SJSA1 (cell line): ENCODE measurements around the gene TYW1. TPM values are rescaled to one million over a fixed set of nuclear protein-coding genes. Genes with fewer than 3 reads are reported as not detected.
A peak's percentile ranks its signal among the peaks of the same experiment; 100 is the strongest.
"Not testable (repeated sequence)": the region's sequence is repeated elsewhere in the genome, so short reads cannot be mapped to it uniquely, and the experiment has no call there.

ENCODE experiments used
- DNase-seq, 2 experiments: peaks; one replicate each; pipeline ENCODE4 v3.0.0-alpha.2; 2015 to 2020; ENCODE audit warnings: low spot score in 2 of 2, low read depth in 1 of 2
- H3K27ac ChIP-seq: fragments of 250-450 bp; sonication (Bioruptor Pico); 2 replicates; pipeline ENCODE4 v1.5.1; 2020; ENCODE audit warnings: mild to moderate bottlenecking, moderate library complexity
- H3K27me3 ChIP-seq: fragments of 250-450 bp; sonication (Bioruptor Pico); replicated peaks from 2 replicates; pipeline ENCODE4 v1.5.1; 2020; ENCODE audit warnings: mild to moderate bottlenecking, moderate library complexity
- H3K36me3 ChIP-seq: fragments of 250-450 bp; sonication (Bioruptor Pico); 2 replicates; pipeline ENCODE4 v1.5.1; 2020; ENCODE audit warnings: mild to moderate bottlenecking
- H3K4me1 ChIP-seq: fragments of 250-450 bp; sonication (Bioruptor Pico); replicated peaks from 2 replicates; pipeline ENCODE4 v1.6.1; 2021; ENCODE audit warnings: mild to moderate bottlenecking
- H3K4me3 ChIP-seq: fragments of 250-450 bp; sonication (Bioruptor Pico); 2 replicates; pipeline ENCODE4 v1.5.1; 2020; ENCODE audit warnings: mild to moderate bottlenecking
- H3K9me3 ChIP-seq: fragments of 250-450 bp; sonication (Bioruptor Pico); replicated peaks from 2 replicates; pipeline ENCODE4 v1.5.1; 2020; ENCODE audit warnings: mild to moderate bottlenecking
- total RNA-seq: library from RNA; depleted of rRNA; stranded (reverse); fragments of >200 nt; shearing (Covaris generic); gene quantifications from 2 replicates; pipeline ENCODE4 v1.2.3, GENCODE V29; 2014; rRNA removed

Gene TYW1, protein sequence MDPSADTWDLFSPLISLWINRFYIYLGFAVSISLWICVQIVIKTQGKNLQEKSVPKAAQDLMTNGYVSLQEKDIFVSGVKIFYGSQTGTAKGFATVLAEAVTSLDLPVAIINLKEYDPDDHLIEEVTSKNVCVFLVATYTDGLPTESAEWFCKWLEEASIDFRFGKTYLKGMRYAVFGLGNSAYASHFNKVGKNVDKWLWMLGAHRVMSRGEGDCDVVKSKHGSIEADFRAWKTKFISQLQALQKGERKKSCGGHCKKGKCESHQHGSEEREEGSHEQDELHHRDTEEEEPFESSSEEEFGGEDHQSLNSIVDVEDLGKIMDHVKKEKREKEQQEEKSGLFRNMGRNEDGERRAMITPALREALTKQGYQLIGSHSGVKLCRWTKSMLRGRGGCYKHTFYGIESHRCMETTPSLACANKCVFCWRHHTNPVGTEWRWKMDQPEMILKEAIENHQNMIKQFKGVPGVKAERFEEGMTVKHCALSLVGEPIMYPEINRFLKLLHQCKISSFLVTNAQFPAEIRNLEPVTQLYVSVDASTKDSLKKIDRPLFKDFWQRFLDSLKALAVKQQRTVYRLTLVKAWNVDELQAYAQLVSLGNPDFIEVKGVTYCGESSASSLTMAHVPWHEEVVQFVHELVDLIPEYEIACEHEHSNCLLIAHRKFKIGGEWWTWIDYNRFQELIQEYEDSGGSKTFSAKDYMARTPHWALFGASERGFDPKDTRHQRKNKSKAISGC
- total RNA-seq: 17.3 and 23.0 TPM in 2 replicates

- Histone ChIP-seq H3K27ac (peak within 1 kb of the TSS; percentile 51), H3K4me3 (peak within 1 kb of the TSS; percentile 47), H3K36me3 (peaks cover 17% of the 10 kb centered on the region)
- DNase-seq: peak; percentile 98 to 99
- not testable (repeated sequence) for H3K9me3 ChIP-seq, H3K4me1 ChIP-seq, H3K27me3 ChIP-seq
Observed at GRCh38 chr7:66996444-66997191, at the start of gene TYW1. TYW1 (plus strand) TSS chr7:66996833; CDS start chr7:66996979, 146 bp downstream.

- DNase-seq: no peak
- Histone ChIP-seq H3K27me3 (no peaks in the 10 kb centered on the region), H3K27ac (no peak overlapping the region), H3K36me3 (peaks cover 76% of the 10 kb centered on the region), H3K4me1 (peaks cover 12% of the 10 kb centered on the region), H3K4me3 (no peak overlapping the region), H3K9me3 (no peaks in the 10 kb centered on the region)
Observed at GRCh38 chr7:66948480-66949109, 48.0 kb upstream of the TYW1 start.

DNA sequence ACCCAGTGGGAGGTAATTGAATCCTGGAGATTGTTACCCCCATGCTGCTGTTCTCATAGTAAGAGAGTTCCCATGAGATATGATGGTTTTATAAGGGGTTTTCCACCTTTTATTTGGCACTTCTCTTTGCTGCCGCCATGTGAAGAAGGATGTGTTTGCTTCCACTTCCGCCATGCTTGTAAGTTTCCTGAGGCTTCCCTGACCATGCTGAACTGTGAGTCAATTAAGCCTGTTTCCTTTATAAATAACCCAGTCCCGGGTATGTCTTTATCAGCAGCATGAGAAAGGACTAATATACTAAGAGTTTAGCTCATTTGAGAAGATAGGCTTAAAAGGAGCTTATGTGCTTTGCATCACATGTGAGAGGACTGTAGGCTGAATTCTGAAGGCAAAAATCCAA, 46.3 kb upstream of the TYW1 start:
- Histone ChIP-seq H3K4me1 (peaks cover 12% of the 10 kb centered on the region), H3K4me3 (no peak overlapping the region), H3K27me3 (no peaks in the 10 kb centered on the region), H3K27ac (no peak overlapping the region), H3K36me3 (peaks cover 71% of the 10 kb centered on the region), H3K9me3 (no peaks in the 10 kb centered on the region)
- no peak for DNase-seq

DNA sequence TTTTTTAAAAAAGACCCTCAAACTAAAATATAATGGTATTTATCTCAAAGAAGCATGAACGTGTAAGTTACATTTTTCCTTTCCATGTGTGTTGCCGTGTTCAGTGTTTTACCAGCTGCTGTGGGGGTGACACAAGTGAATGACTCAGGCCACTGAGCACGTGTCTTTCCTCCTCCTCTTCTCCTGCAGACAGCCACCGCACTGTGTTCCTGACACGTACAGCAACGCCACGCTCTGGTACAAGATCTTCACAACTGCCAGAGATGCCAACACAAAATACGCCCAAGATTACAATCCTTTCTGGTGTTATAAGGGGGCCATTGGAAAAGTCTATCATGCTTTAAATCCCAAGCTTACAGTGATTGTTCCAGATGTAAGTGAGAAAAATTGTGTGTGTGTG, 45.9 kb upstream of the TYW1 start:
- Histone ChIP-seq H3K9me3 (no peaks in the 10 kb centered on the region), H3K4me3 (no peak overlapping the region), H3K4me1 (peaks cover 12% of the 10 kb centered on the region), H3K36me3 (peaks cover 71% of the 10 kb centered on the region), H3K27ac (no peak overlapping the region), H3K27me3 (no peaks in the 10 kb centered on the region)
- DNase-seq: no peak

GRCh38 chr7:66952343-66953043, 44.1 kb upstream of the TYW1 start:
- Histone ChIP-seq H3K9me3 (no peaks in the 10 kb centered on the region), H3K27ac (peak overlapping the region; percentile 47), H3K4me1 (peaks cover 12% of the 10 kb centered on the region), H3K4me3 (no peak overlapping the region), H3K36me3 (peaks cover 82% of the 10 kb centered on the region), H3K27me3 (no peaks in the 10 kb centered on the region)
- peak; percentile 31 to 72 for DNase-seq

DNA sequence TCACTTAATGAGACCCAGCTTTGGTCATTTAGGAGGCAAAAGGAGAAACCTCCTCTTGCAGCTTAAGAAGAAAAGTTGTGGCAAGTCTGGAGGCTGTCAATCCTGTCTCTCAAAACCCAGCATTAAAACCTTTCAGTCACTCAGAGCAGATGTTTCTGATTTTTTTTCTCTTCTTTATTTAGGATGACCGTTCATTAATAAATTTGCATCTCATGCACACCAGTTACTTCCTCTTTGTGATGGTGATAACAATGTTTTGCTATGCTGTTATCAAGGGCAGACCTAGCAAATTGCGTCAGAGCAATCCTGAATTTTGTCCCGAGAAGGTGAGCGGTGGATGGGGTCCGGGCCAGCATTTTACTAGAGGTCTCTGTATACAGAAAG, 43.6 kb upstream of the TYW1 start:
- no peaks in the 10 kb centered on the region for H3K9me3 ChIP-seq
- no peak overlapping the region for H3K4me3 ChIP-seq
- DNase-seq: no peak
- H3K27ac ChIP-seq: peak overlapping the region; percentile 21; the same call in 1 of the 2 replicates
- peaks cover 84% of the 10 kb centered on the region for H3K36me3 ChIP-seq
- peaks cover 12% of the 10 kb centered on the region for H3K4me1 ChIP-seq
- H3K27me3 ChIP-seq: no peaks in the 10 kb centered on the region

DNA sequence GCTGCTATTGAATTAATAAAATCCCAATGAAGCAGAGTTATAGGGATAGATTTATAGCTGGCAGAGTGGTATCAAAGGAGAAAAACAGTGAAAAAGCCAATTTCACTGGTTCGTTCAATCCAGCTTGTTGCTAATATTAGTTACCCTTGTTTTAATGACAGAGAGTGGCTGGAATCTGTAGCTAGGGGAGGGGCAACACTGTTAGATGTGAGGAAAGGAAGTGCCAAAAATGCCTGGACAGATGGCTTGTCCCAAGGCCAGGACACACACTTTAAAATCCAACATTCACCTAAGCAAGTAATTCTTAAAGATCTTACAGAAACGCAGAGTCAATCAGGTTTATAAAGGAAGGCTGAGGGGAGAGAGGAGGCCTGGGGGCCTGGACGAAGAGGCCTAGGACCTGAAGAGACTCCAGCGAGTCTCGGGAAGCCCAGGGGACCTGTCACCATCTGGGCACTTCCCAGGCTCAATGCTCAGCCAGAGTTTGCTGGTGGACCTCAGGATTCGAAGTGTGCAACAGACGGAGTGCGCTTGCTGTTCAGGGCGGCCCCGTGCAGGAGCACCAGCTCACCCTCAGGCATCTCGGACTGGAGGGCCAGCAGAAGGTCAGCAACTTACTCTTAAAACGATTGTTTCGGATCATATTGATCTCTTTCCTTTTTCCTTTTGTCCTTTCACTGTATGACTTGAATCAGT, 38.9 kb upstream of the TYW1 start:
- Histone ChIP-seq H3K9me3 (no peaks in the 10 kb centered on the region), H3K27ac (no peak overlapping the region), H3K4me1 (peaks cover 4% of the 10 kb centered on the region), H3K27me3 (no peaks in the 10 kb centered on the region), H3K36me3 (peaks cover 45% of the 10 kb centered on the region), H3K4me3 (no peak overlapping the region)
- no peak for DNase-seq

GRCh38 chr7:66958538-66959350, 37.9 kb upstream of the TYW1 start:
- no peak for DNase-seq
- Histone ChIP-seq H3K4me3 (no peak overlapping the region), H3K9me3 (no peaks in the 10 kb centered on the region), H3K36me3 (peaks cover 36% of the 10 kb centered on the region), H3K27ac (no peak overlapping the region), H3K4me1 (no peaks in the 10 kb centered on the region), H3K27me3 (no peaks in the 10 kb centered on the region)

- DNase-seq: no peak
Observed at GRCh38 chr7:66960192-66960591, 36.4 kb upstream of the TYW1 start.

DNA sequence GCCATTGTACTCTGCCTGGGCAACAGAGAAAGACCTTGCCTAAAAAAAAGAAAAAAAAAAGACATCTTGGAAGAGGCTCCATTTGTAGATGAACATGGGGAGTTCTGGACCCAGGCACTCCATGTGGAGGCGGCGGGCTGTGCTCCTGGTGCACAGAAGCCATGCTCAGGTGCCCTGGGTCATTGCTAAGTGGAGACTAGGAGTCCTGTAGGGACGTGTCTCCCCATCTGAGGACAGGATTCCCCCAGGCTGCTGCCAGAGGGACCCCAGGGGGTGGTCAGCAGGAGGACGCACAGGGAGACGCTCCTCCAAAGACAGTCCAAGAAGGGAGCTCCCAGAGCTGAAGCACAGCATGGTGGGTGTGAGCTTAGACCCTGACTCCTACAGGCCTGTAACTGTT, 35.5 kb upstream of the TYW1 start:
- no peak overlapping the region for H3K4me3 ChIP-seq
- no peaks in the 10 kb centered on the region for H3K9me3 ChIP-seq
- H3K4me1 ChIP-seq: no peaks in the 10 kb centered on the region
- DNase-seq: no peak
- H3K27ac ChIP-seq: no peak overlapping the region
- H3K36me3 ChIP-seq: peaks cover 16% of the 10 kb centered on the region
- H3K27me3 ChIP-seq: no peaks in the 10 kb centered on the region

More at GRCh38 chr7:66960192-66960591, 36.4 kb upstream of the TYW1 start:
- Histone ChIP-seq H3K27ac (no peak overlapping the region), H3K36me3 (peaks cover 25% of the 10 kb centered on the region), H3K4me3 (no peak overlapping the region), H3K4me1 (no peaks in the 10 kb centered on the region), H3K9me3 (no peaks in the 10 kb centered on the region), H3K27me3 (no peaks in the 10 kb centered on the region)

DNA sequence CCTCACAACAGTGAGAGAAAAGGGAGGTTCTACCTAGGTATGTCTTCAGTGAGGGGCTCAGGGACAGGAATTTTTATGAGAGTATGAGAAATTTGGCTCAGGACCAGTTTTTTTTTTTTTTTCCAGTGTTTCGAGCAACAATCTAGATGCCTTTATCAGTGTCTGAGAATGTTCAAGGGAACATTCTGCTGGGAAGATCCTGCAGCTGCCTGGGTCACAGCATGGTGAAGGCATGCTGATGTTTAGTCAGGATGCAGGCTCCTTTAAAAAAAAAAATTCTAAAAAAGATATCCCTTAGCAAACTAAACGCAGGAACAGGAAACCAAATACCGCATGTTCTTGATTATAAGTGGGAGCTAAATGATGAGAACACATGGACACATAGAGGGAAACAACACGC, 32.2 kb upstream of the TYW1 start:
- Histone ChIP-seq H3K27me3 (no peaks in the 10 kb centered on the region), H3K36me3 (no peaks in the 10 kb centered on the region), H3K9me3 (no peaks in the 10 kb centered on the region), H3K4me1 (peaks cover 6% of the 10 kb centered on the region), H3K4me3 (no peak overlapping the region), H3K27ac (no peak overlapping the region)
- no peak for DNase-seq

GRCh38 chr7:66967029-66967428, 29.6 kb upstream of the TYW1 start:
- peaks cover 6% of the 10 kb centered on the region for H3K4me1 ChIP-seq
- H3K36me3 ChIP-seq: no peaks in the 10 kb centered on the region
- DNase-seq: no peak
- H3K27ac ChIP-seq: no peak overlapping the region
- H3K4me3 ChIP-seq: no peak overlapping the region
- H3K9me3 ChIP-seq: no peaks in the 10 kb centered on the region
- H3K27me3 ChIP-seq: no peaks in the 10 kb centered on the region
